Stomach (tissue), 9 donors: Measurements from ENCODE around the gene LRRC46. TPM values are rescaled to one million over a fixed set of nuclear protein-coding genes. Genes with fewer than 3 reads are reported as not detected.

Experiments
- DNase-seq, 2 donors: peaks; one replicate each; pipeline versions ENCODE4 v3.0.0 to v3.0.0-alpha.2; 2013 to 2019
- H3K27ac ChIP-seq, 5 donors: fragments of 200-600 bp in 4 of 5; sonication (generic) in 4 of 5; one replicate each; pipeline ENCODE4 v1.5.1; 2013 to 2019; ENCODE audit warnings: mild to moderate bottlenecking in 1 of 5, moderate library complexity in 1 of 5
- H3K27me3 ChIP-seq, 3 donors: fragments of 200-600 bp; sonication (generic); one replicate each; pipeline ENCODE4 v1.5.1; 2017 to 2019; ENCODE audit warnings: mixed run types in 1 of 3
- H3K36me3 ChIP-seq, 4 donors: fragments of 200-600 bp; sonication (generic); 1 replicate in 3 of 4; 2 replicates in 1 of 4; pipeline ENCODE4 v1.5.1; 2016 to 2019
- H3K4me1 ChIP-seq, 4 donors: fragments of 200-600 bp; sonication (generic); one replicate each; pipeline ENCODE4 v1.5.1; 2016 to 2019
- H3K4me3 ChIP-seq, 4 donors: fragments of 200-600 bp; sonication (generic) in 3 of 4; one replicate each; pipeline ENCODE4 v1.5.1; 2016 to 2019; ENCODE audit warnings: mild to moderate bottlenecking in 1 of 4
- H3K9me3 ChIP-seq, 4 donors: fragments of 200-600 bp; sonication (generic); one replicate each; pipeline ENCODE4 v1.5.1; 2016 to 2019
- CTCF ChIP-seq, 7 experiments: fragments of 450-650 bp in 4 of 7; fragments of 200-600 bp in 3 of 7; sonication (generic) in 3 of 7; IDR thresholded peaks; one replicate each; pipeline ENCODE4 v1.5.1; 2016 to 2019; ENCODE audit warnings: antibody characterized with exemption in 7 of 7, control low read depth in 2 of 7, mild to moderate bottlenecking in 1 of 7
- EP300 ChIP-seq: sonication (generic); formaldehyde crosslinking; IDR thresholded peaks from one replicate; pipeline ENCODE4 v1.6.1; 2017; ENCODE audit warnings: antibody characterized with exemption
- POLR2A ChIP-seq, 4 donors: fragments of 450-650 bp; IDR thresholded peaks; one replicate each; pipeline ENCODE4 v1.6.1; 2016; ENCODE audit warnings: antibody characterized with exemption in 4 of 4, control low read depth in 2 of 4, mild to moderate bottlenecking in 1 of 4, moderate library complexity in 1 of 4
- POLR2AphosphoS5 ChIP-seq, 3 donors: sonication (generic); formaldehyde crosslinking; IDR thresholded peaks; one replicate each; pipeline ENCODE4 v1.6.1; 2016; ENCODE audit warnings: antibody characterized with exemption in 3 of 3
- WGBS, 5 donors: extraction: QIAGEN DNeasy Blood & Tissue Kit in 3 of 5; methylation state at CpG; one replicate each; pipeline versions ENCODE4 v1.1.5 to v1.1.7; 2013 to 2018; 5-methylcytosine and 5-hydroxymethylcytosine counted together
- intact Hi-C: fragments of 100-400 bp; cut with DNase I; formaldehyde crosslinking; loops from one replicate; pipeline ENCODE4 v1.15.1; 2023; ENCODE audit warnings: low total_unique reads
- polyA plus RNA-seq, 3 donors: library from polyadenylated mRNA; stranded (reverse); fragments of 200-250 nt; gene quantifications; one replicate each; pipeline ENCODE4 v1.2.3, GENCODE V29; 2013
- total RNA-seq, 5 donors: library from RNA; depleted of rRNA; stranded (reverse); fragments of >200 nt; gene quantifications; one replicate each; pipeline versions ENCODE4 v1.1.0 to v1.2.3, GENCODE V29; 2014 to 2016
- donor health status: healthy with polysubstance abuse.
- donor health status: Bipolar disorder and iron deficiency.
- donor health status: healthy.

LRRC46 gene
- total and polyA plus RNA-seq, 8 donors = 0.31 to 0.75 (median 0.48) TPM; not detected in 5

DNA sequence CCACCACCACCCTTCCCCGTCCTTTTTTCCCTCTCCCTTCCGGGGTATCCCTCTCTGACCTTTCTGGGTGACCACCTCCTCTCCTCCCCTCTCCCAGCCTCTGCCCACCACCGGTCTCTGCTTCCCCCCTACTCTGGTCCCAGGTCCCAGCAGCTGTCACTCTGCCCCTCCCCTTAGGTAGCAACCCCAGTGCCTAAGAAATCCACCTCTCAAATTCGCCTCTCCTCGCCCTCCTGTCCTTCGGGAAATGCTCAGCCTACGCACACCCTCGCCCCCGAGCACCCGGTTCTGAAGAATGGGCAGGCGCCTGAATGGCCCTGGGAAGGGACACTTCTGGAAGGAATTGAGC is 20.3 kb downstream of the LRRC46 start:
- no peak for DNase-seq
- intact Hi-C loops = no loop called here
- WGBS, 5 donors = 20 to 34% (median 34%) methylated on average over 10 to 11 of the region's 11 CpGs
- Histone ChIP-seq H3K36me3 (no peaks in the 10 kb centered on the region), H3K9me3 (no peaks in the 10 kb centered on the region), H3K4me3 (peak overlapping the region in 1 of 4 donors; percentile 54), H3K4me1 (peaks cover 27 to 40% (median 33%) of the 10 kb centered on the region in 4 donors), H3K27me3 (peaks cover 36 to 100% (median 97%) of the 10 kb centered on the region in 3 donors), H3K27ac (no peak overlapping the region)
- TF ChIP-seq POLR2A (IDR thresholded peaks at IDR 0.05) (no peak), CTCF (IDR thresholded peaks at IDR 0.05) (no peak), POLR2AphosphoS5 (IDR thresholded peaks at IDR 0.05) (no peak), EP300 (no peak)

DNA sequence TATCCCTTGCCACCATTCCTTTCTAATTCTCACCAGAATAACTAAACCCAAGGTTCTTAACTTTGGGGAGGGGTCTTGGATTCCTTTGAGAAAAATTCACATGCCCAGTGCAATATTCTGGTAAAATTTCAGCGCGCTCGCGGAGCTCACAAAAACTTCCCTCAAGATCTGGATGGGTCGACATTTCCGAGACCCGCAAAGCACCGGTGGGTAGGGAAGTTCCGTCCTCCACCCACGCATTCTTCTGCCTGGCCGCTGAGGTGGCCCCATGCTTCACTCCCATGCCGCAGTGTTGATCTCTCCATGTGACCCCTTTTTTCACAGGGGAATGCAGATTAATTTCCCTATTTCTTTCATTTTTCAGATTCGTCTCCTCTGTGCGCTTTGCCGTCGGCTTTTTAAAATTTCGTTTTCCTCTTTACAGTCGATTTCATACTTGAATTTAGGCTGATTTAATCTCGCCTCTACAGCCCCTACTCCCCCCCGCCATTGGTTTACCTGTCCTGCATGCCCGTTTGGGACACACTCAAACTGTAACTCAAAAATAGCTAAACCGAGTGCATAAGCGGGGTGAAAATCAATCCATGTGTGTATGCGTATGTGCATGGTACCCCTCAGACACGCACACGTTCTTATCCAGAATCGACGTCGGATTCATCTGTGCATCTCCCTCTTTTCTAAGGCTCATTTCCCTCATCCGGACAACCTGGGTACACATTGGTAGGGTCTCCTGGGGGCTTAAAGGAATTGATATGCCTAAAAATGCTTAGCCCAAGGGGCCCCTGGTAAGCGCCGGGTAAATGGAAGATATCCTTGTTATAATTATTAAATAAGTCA is 20.9 kb downstream of the LRRC46 start:
- no peaks in the 10 kb centered on the region for H3K9me3 ChIP-seq
- H3K27ac ChIP-seq = no peak overlapping the region
- no peak for TF ChIP-seq EP300
- no peak for TF ChIP-seq POLR2A (IDR thresholded peaks at IDR 0.05)
- no peak for TF ChIP-seq CTCF (IDR thresholded peaks at IDR 0.05)
- no peaks in the 10 kb centered on the region for H3K36me3 ChIP-seq
- peak in 1 of 2 donors; percentile 25 for DNase-seq
- peaks cover 24 to 34% (median 28%) of the 10 kb centered on the region in 4 donors for H3K4me1 ChIP-seq
- H3K27me3 ChIP-seq = peaks cover 33 to 100% (median 96%) of the 10 kb centered on the region in 3 donors
- no peak overlapping the region for H3K4me3 ChIP-seq
- WGBS, 5 donors = 19 to 41% (median 23%) methylated on average over 32 of the region's 32 CpGs
- intact Hi-C loops = no loop called here

- DNase-seq = no peak
- Histone ChIP-seq H3K4me1 (peaks cover 16 to 25% (median 20%) of the 10 kb centered on the region in 4 donors), H3K27ac (no peak overlapping the region), H3K36me3 (no peaks in the 10 kb centered on the region), H3K4me3 (no peak overlapping the region), H3K9me3 (no peaks in the 10 kb centered on the region), H3K27me3 (peaks cover 20 to 99% (median 88%) of the 10 kb centered on the region in 3 donors)
- intact Hi-C loops = no loop called here
- WGBS, 5 donors = 34 to 45% (median 42%) methylated on average over 5 of the region's 5 CpGs
- no peak for TF ChIP-seq EP300
These were observed 22.1 kb downstream of the LRRC46 start for GRCh38 chr17:47853616-47854015.

DNA sequence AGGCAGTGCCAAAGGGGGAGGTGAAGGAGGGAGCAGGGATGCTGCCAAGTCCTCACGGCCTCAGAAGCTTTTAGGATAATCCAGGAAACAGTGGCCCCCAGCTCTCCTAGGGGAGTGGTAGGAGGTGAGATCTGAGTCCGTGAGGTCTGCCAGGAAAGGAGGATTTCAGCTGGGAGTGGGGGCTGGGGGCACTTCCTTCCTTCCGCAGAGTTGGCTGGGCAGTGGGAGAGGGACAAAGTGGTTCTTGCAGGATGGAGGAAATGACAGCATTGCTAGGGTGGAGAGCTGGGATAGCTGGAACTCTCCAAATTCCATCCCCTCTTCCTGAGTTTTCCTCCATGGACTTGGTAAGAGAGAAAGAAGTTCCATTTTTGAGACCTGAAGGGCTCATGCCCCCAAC is 24.3 kb downstream of the LRRC46 start:
- H3K4me1 ChIP-seq = peaks cover 11 to 17% (median 14%) of the 10 kb centered on the region in 4 donors
- 19 to 37% (median 35%) methylated on average over 3 of the region's 3 CpGs for WGBS, 5 donors
- H3K36me3 ChIP-seq = no peaks in the 10 kb centered on the region
- TF ChIP-seq CTCF (IDR thresholded peaks at IDR 0.05) = no peak
- H3K4me3 ChIP-seq = no peak overlapping the region
- intact Hi-C loops = no loop called here
- no peaks in the 10 kb centered on the region for H3K9me3 ChIP-seq
- H3K27me3 ChIP-seq = peaks cover 20 to 97% (median 69%) of the 10 kb centered on the region in 3 donors
- H3K27ac ChIP-seq = peak overlapping the region in 1 of 5 donors; percentile 9
- DNase-seq = peak in 1 of 2 donors; percentile 42

DNA sequence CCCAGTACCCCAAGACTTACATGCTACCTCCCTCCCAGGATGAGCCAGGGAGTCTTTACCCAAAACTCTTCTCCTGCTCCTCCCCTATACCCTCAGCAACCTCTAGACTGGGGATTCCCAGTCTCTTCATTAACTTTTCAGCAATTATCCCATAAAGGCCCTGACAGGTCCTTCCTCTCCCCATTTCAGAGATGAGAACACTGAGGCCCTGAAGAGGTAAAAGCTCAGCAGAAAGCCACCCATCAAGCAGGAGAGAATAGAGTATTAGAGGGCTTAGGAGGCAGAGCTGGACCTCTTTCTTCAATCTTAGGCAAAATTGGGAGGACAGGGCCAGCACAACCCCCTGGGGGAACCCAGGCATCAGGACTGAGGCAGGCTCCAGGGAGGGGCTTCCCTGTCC is 25.4 kb downstream of the LRRC46 start:
- no peak overlapping the region for H3K4me3 ChIP-seq
- no peak overlapping the region for H3K27ac ChIP-seq
- peaks cover 20 to 94% (median 58%) of the 10 kb centered on the region in 3 donors for H3K27me3 ChIP-seq
- TF ChIP-seq POLR2A (IDR thresholded peaks at IDR 0.05) (no peak), EP300 (no peak), POLR2AphosphoS5 (IDR thresholded peaks at IDR 0.05) (no peak), CTCF (IDR thresholded peaks at IDR 0.05) (no peak)
- H3K4me1 ChIP-seq = peaks cover under 1 to 6% (median 3%) of the 10 kb centered on the region in 4 donors
- DNase-seq = no peak
- H3K36me3 ChIP-seq = no peaks in the 10 kb centered on the region
- H3K9me3 ChIP-seq = no peaks in the 10 kb centered on the region
- intact Hi-C loops = no loop called here
